Right ventricle myocardium superior (tissue), 1 donor: ENCODE results near the gene ABHD15. TPM values are rescaled to one million over a fixed set of nuclear protein-coding genes. Genes with fewer than 3 reads are reported as not detected.

Source experiments
- ATAC-seq: fragments of 200-7000 bp; cut with Tn5 transposase; one replicate; pipeline ENCODE4 v1.9.1; 2020; ENCODE audit warnings: mild to moderate bottlenecking; ENCODE audit not compliant: poor library complexity
- DNase-seq: peaks from one replicate; pipeline ENCODE4 v3.0.0-alpha.2; 2020
- intact Hi-C: fragments of 100-400 bp; cut with DNase I; formaldehyde crosslinking; loops from one replicate; pipeline ENCODE4 v1.11.2; 2022
- total RNA-seq: library from RNA; stranded (reverse); fragmentation: NEBNext Ultra II Directional; extraction: Animal tissue kit (Norgen Biotek cat#: 25700); gene quantifications from one replicate; pipeline ENCODE4 v1.2.1, GENCODE V29; 2021
- donor health status: DM: no; HTN: yes; CAD: no; lungs with severe emphysema.

ABHD15 gene
- total RNA-seq, 1 donor from 2014 or later: 7.0 TPM

GRCh38 chr17:29595943-29596774, 29.3 kb upstream of the ABHD15 start:
- ATAC-seq (no peak), DNase-seq (no peak)
- intact Hi-C loops: no loop called here

- ATAC-seq (no peak), DNase-seq (no peak)
- intact Hi-C loops: no loop called here
These were observed 28.5 kb upstream of the ABHD15 start for GRCh38 chr17:29595107-29595942.

- DNase-seq (no peak), ATAC-seq (no peak)
- intact Hi-C loops: no loop called here
These were observed 27.8 kb upstream of the ABHD15 start for GRCh38 chr17:29594519-29595090.

- no peak for DNase-seq
- no peak for ATAC-seq
- intact Hi-C loops: no loop called here
These were observed 27.0 kb upstream of the ABHD15 start for GRCh38 chr17:29593591-29594518.

- DNase-seq: peak; percentile 74
- ATAC-seq: peak; percentile 16
- intact Hi-C loops: no loop called here
These were observed 26.2 kb upstream of the ABHD15 start, which contains the start of gene ANKRD13B for GRCh38 chr17:29592850-29593551. ANKRD13B (plus strand) TSS chr17:29593132; CDS start chr17:29593622, 490 bp downstream.

- intact Hi-C loops: no loop called here
- ATAC-seq (peak; percentile 77), DNase-seq (peak; percentile 93)
These were observed 25.1 kb upstream of the ABHD15 start for GRCh38 chr17:29591737-29592608.

- DNase-seq (peak; percentile 74), ATAC-seq (peak; percentile 3)
- intact Hi-C loops: no loop called here
These were observed 24.4 kb upstream of the ABHD15 start for GRCh38 chr17:29591146-29591736.

- no peak for DNase-seq
- intact Hi-C loops: no loop called here
- ATAC-seq: no peak
These were observed 23.7 kb upstream of the ABHD15 start for GRCh38 chr17:29590411-29591145.

- ATAC-seq (peak; percentile 86), DNase-seq (peak; percentile 92)
- intact Hi-C loops: no loop called here
These were observed 22.9 kb upstream of the ABHD15 start, which contains the start of gene GIT1 for GRCh38 chr17:29589524-29590410. GIT1 (minus strand) TSS chr17:29589648; CDS start chr17:29589378, 270 bp downstream.

GRCh38 chr17:29588562-29589411, 21.9 kb upstream of the ABHD15 start:
- DNase-seq: no peak
- ATAC-seq: no peak
- intact Hi-C loops: no loop called here

GRCh38 chr17:29588017-29588561, 21.3 kb upstream of the ABHD15 start:
- intact Hi-C loops: no loop called here
- ATAC-seq (no peak), DNase-seq (no peak)

GRCh38 chr17:29587591-29587990, 20.8 kb upstream of the ABHD15 start:
- DNase-seq: no peak
- no peak for ATAC-seq
- intact Hi-C loops: no loop called here

GRCh38 chr17:29586676-29587469, 20.0 kb upstream of the ABHD15 start:
- intact Hi-C loops: no loop called here
- no peak for DNase-seq
- ATAC-seq: no peak
